ENCODE results near the gene ENTPD5.

- TF ChIP-seq CTCF (IDR thresholded peaks at IDR 0.05; ENCODE audit: insufficient read depth, low read length) (no peak), SPI1 (IDR thresholded peaks at IDR 0.05; ENCODE audit: borderline replicate concordance, low read depth) (no peak)
These were observed 23.1 kb downstream of the ENTPD5 start for GRCh38 chr14:73995977-73996378.
